Transverse colon (tissue), 4 donors: ENCODE measurements around the gene RRP7A. TPM values are rescaled to one million over a fixed set of nuclear protein-coding genes. Genes with fewer than 3 reads are reported as not detected.
"Not testable (repeated sequence)": the region's sequence is repeated elsewhere in the genome, so short reads cannot be mapped to it uniquely, and the experiment has no call there.

Source experiments
- DNase-seq: peaks from one replicate; pipeline ENCODE4 v3.0.0-alpha.2; 2019
- H3K27ac ChIP-seq, 4 donors: fragments of 200-600 bp; sonication (generic); 2 replicates each; pipeline ENCODE4 v1.5.1; 2016 to 2018; ENCODE audit warnings: inconsistent platforms in 4 of 4
- H3K27me3 ChIP-seq: fragments of 200-600 bp; sonication (generic); 2 replicates; pipeline ENCODE4 v1.5.1; 2017; ENCODE audit warnings: inconsistent platforms
- H3K36me3 ChIP-seq, 4 donors: fragments of 200-600 bp; sonication (generic); 2 replicates each; pipeline ENCODE4 v1.5.1; 2017 to 2019; ENCODE audit warnings: inconsistent platforms in 4 of 4
- H3K4me1 ChIP-seq, 4 donors: fragments of 200-600 bp; sonication (generic); 2 replicates each; pipeline ENCODE4 v1.5.1; 2017 to 2020; ENCODE audit warnings: inconsistent platforms in 4 of 4
- H3K4me3 ChIP-seq, 4 donors: fragments of 200-600 bp; sonication (generic); 1 replicate in 1 of 4; 2 replicates in 3 of 4; pipeline versions ENCODE4 v1.5.1 to v1.6.1; 2017 to 2019; ENCODE audit warnings: inconsistent platforms in 4 of 4
- H3K9me3 ChIP-seq, 2 donors: fragments of 200-600 bp; sonication (generic); 2 replicates each; pipeline ENCODE4 v1.5.1; 2017 to 2019; ENCODE audit warnings: inconsistent platforms in 2 of 2
- CTCF ChIP-seq, 5 experiments: fragments of 200-600 bp in 3 of 5; fragments of 450-650 bp in 2 of 5; sonication (generic) in 3 of 5; IDR thresholded peaks; 1 replicate in 2 of 5; 2 replicates in 3 of 5; pipeline ENCODE4 v1.5.1; 2016 to 2017; ENCODE audit warnings: antibody characterized with exemption in 5 of 5, inconsistent platforms in 3 of 5, mild to moderate bottlenecking in 2 of 5, moderate library complexity in 1 of 5
- EP300 ChIP-seq: sonication (generic); formaldehyde crosslinking; IDR thresholded peaks from one replicate; pipeline ENCODE4 v1.6.1; 2017; ENCODE audit warnings: antibody characterized with exemption, low read depth
- POLR2A ChIP-seq: fragments of 450-650 bp; IDR thresholded peaks from one replicate; pipeline ENCODE4 v1.6.1; 2016; ENCODE audit warnings: antibody characterized with exemption, mild to moderate bottlenecking, moderate library complexity
- POLR2AphosphoS5 ChIP-seq, 3 donors: sonication (generic); formaldehyde crosslinking; IDR thresholded peaks; one replicate each; pipeline ENCODE4 v1.6.1; 2016; ENCODE audit warnings: antibody characterized with exemption in 3 of 3
- WGBS, 2 donors: methylation state at CpG; one replicate each; pipeline ENCODE4 v1.1.5; 2018; ENCODE audit warnings: low coverage in 1 of 2; 5-methylcytosine and 5-hydroxymethylcytosine counted together
- in situ Hi-C, 4 donors: fragments of 200-750 bp; cut with MboI; loops; one replicate each; pipeline versions ENCODE4 v1.15.0 to v1.15.1; 2017; ENCODE audit warnings: low sequenced_read_pairs in 3 of 4, low pct_ligation_motif_present in 1 of 4, low pct_unique_long_range_greater_than_20kb in 1 of 4
- intact Hi-C: fragments of 100-400 bp; cut with DNase I; formaldehyde crosslinking; loops from one replicate; pipeline ENCODE4 v1.15.1; 2023; ENCODE audit warnings: low total_unique reads
- total RNA-seq, 4 donors: library from RNA; depleted of rRNA; stranded (reverse); fragments of >200 nt; gene quantifications; one replicate each; pipeline ENCODE4 v1.1.0, GENCODE V29; 2016

RRP7A gene
- total RNA-seq, 4 donors from 2014 or later: 13.1 to 27.0 (median 17.2) TPM

DNA sequence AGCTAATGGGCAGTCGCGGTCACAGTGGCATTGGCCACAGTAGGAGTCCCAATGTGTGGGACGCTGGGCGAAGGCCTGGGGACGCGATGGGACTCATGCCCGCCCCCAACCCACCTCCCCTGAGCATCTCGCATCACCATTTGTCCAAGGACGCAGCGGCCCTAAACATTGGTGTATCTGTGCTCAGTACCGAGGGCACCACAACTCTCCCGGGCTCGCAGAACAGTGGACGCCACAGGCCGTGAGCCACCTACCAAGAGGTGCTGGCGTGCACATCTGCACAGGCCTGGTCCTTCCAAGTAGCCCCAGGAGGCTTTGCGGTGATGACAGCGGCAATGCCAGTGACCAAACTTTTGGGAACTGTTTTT, 27.3 kb downstream of the RRP7A start:
- no peaks in the 10 kb centered on the region for H3K27me3 ChIP-seq
- in situ Hi-C loops (no loop called here), intact Hi-C loops (no loop called here)
- no peak for DNase-seq
- H3K36me3 ChIP-seq: no peaks in the 10 kb centered on the region
- TF ChIP-seq POLR2AphosphoS5 (IDR thresholded peaks at IDR 0.05) (no peak), POLR2A (no peak), EP300 (no peak), CTCF (IDR thresholded peaks at IDR 0.05) (no peak)
- no peak overlapping the region for H3K27ac ChIP-seq
- no peak overlapping the region for H3K4me3 ChIP-seq
- 94% methylated on average over 18 of the region's 18 CpGs; no CpG with 5 or more reads in 1 of the 2 donors for WGBS, 2 donors
- no peaks in the 10 kb centered on the region for H3K4me1 ChIP-seq
- H3K9me3 ChIP-seq: no peaks in the 10 kb centered on the region

DNA sequence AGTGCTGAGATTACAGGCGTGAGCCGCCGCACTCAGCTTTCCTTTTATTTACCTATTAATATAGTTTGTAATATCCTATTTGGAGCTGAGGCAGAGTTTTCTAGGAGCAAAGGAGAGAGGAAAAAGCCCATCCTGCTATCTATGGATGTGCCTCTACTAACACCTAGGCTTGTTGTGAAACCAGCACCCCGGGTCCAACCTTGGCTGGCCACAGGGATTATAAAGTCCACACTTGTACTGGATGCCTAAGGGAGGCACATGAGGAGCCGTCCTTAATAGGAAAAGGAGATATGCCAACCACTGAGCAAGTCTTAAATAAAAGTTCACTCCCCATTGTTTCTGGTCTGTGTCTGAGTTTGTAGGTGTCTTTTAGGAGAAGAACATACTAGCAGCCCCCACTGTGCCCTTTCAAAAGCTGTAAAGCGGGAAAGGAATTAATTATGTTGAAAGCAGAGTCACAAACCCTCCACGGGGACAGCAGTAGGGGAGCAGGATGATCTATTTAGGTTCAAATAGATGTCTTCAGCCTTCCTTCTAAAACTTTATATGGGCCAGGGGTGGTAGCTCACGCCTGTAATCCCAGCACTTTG, 29.3 kb downstream of the RRP7A start:
- H3K4me1 ChIP-seq: no peaks in the 10 kb centered on the region
- WGBS, 2 donors: 75% methylated on average over 8 of the region's 8 CpGs; no CpG with 5 or more reads in 1 of the 2 donors
- H3K27me3 ChIP-seq: no peaks in the 10 kb centered on the region
- H3K36me3 ChIP-seq: no peaks in the 10 kb centered on the region
- no peak overlapping the region for H3K4me3 ChIP-seq
- in situ Hi-C loops: no loop called here
- no peak overlapping the region for H3K27ac ChIP-seq
- no peak for DNase-seq
- TF ChIP-seq POLR2AphosphoS5 (IDR thresholded peaks at IDR 0.05) (no peak), POLR2A (no peak), CTCF (IDR thresholded peaks at IDR 0.05) (no peak), EP300 (no peak)
- no peaks in the 10 kb centered on the region for H3K9me3 ChIP-seq
- intact Hi-C loops: no loop called here

DNA sequence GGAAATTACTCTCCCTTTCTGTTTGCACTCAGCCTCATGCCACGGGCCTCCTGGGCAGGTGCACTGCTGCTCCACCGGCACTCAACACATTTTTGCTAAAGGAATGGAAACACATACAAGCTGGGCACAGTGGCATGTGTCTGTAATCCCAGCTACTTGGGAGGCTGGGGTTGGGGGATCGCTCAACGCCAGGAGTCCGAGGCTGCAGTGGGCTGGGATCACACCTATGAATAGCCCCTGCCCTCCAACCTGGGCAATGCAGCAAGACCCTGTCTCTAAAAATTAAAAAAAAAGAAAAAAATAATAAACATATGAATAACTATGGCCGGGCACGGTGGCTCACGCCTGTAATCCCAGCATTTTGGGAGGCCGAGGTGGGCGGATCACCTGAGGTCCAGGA, 30.6 kb downstream of the RRP7A start:
- no peaks in the 10 kb centered on the region for H3K4me1 ChIP-seq
- H3K27me3 ChIP-seq: no peaks in the 10 kb centered on the region
- H3K36me3 ChIP-seq: no peaks in the 10 kb centered on the region
- 83 to 87% methylated on average over 8 to 10 of the region's 10 CpGs for WGBS, 2 donors
- no peak overlapping the region for H3K27ac ChIP-seq
- DNase-seq: no peak
- in situ Hi-C loops (no loop called here), intact Hi-C loops (no loop called here)
- no peak overlapping the region for H3K4me3 ChIP-seq
- no peaks in the 10 kb centered on the region for H3K9me3 ChIP-seq
- TF ChIP-seq POLR2AphosphoS5 (IDR thresholded peaks at IDR 0.05) (no peak), EP300 (no peak), CTCF (IDR thresholded peaks at IDR 0.05) (no peak), POLR2A (no peak)

DNA sequence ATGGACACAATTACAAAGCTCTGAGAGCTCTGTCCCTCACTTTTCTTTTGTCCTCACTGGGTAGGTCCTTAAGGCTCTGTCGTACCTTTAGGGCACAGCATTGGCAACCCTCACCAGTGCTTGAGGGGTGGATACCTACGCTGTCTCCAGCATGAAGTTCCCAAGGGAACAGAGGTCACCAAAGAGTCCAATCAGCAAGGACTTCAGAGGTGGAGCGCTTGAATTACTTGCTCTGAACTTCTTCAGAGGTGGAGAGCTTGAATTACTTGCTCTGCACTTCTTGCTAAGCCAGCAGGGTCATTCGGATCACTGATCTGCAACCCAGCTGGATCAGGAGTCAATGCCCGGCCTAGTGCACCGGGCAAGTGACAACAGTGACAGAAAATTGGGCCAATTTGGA, 35.1 kb downstream of the RRP7A start:
- Histone ChIP-seq H3K27me3 (no peaks in the 10 kb centered on the region), H3K9me3 (no peaks in the 10 kb centered on the region), H3K4me3 (no peak overlapping the region), H3K27ac (no peak overlapping the region), H3K36me3 (no peaks in the 10 kb centered on the region), H3K4me1 (no peaks in the 10 kb centered on the region)
- WGBS, 2 donors: 56 to 74% methylated on average over 6 of the region's 6 CpGs
- in situ Hi-C loops: no loop called here
- DNase-seq: no peak
- TF ChIP-seq EP300 (no peak), POLR2AphosphoS5 (IDR thresholded peaks at IDR 0.05) (no peak), POLR2A (no peak), CTCF (IDR thresholded peaks at IDR 0.05) (no peak)
- intact Hi-C loops: no loop called here

GRCh38 chr22:42483610-42484223, 35.9 kb downstream of the RRP7A start:
- WGBS, 2 donors: no CpG with 5 or more reads among the region's 13 CpGs
- intact Hi-C loops, H3K36me3 ChIP-seq, H3K27me3 ChIP-seq, H3K4me3 ChIP-seq, DNase-seq, H3K9me3 ChIP-seq, H3K27ac ChIP-seq, H3K4me1 ChIP-seq, in situ Hi-C loops: not testable (repeated sequence)
